Calu3 (cell line): ENCODE results near the gene GCA. TPM values are rescaled to one million over a fixed set of nuclear protein-coding genes. Genes with fewer than 3 reads are reported as not detected.

Experiments
- BruUV-seq: library from RNA; stranded (reverse); fragments of 400-500 nt; replicated peaks from 2 replicates; lab custom pipeline; 2021; lab: Mats Ljungman, UMichigan
- CTCF ChIA-PET: fragments of 300-600 bp; sonication (Branson Sonifier 250); formaldehyde crosslinking; loops from one replicate; lab custom pipeline; 2022; ENCODE audit warnings: antibody characterized with exemption; lab: Charles Lee
- DNase-seq: peaks from one replicate; pipeline ENCODE4 v3.0.0; 2022
- H3K27ac Mint-ChIP-seq: one replicate; pipeline ENCODE4 v1.8.0; 2022; ENCODE audit warnings: mixed read lengths; ENCODE audit not compliant: unreplicated experiment
- H3K27me3 Mint-ChIP-seq: one replicate; pipeline ENCODE4 v1.8.0; 2022; ENCODE audit warnings: mixed read lengths; ENCODE audit not compliant: unreplicated experiment
- H3K36me3 Mint-ChIP-seq: one replicate; pipeline ENCODE4 v1.8.0; 2022; ENCODE audit warnings: mild to moderate bottlenecking, moderate library complexity, mixed read lengths; ENCODE audit not compliant: insufficient read depth, unreplicated experiment
- H3K4me1 Mint-ChIP-seq: one replicate; pipeline ENCODE4 v1.8.0; 2022; ENCODE audit warnings: mild to moderate bottlenecking, low read depth, mixed read lengths; ENCODE audit not compliant: unreplicated experiment
- H3K4me3 Mint-ChIP-seq: one replicate; pipeline ENCODE4 v1.8.0; 2022; ENCODE audit warnings: mild to moderate bottlenecking, low read depth, moderate library complexity, mixed read lengths; ENCODE audit not compliant: unreplicated experiment
- H3K9me3 Mint-ChIP-seq: one replicate; pipeline ENCODE4 v1.8.0; 2022; ENCODE audit warnings: low read depth, mixed read lengths; ENCODE audit not compliant: unreplicated experiment
- CTCF ChIP-seq: fragments of 200-600 bp; IDR thresholded peaks from one replicate; pipeline ENCODE4 v1.8.0; 2022; ENCODE audit warnings: antibody characterized with exemption; ENCODE audit not compliant: unreplicated experiment
- intact Hi-C: fragments of 100-400 bp; cut with micrococcal nuclease; formaldehyde crosslinking; loops from one replicate; pipeline ENCODE4 v1.10.0; 2022; ENCODE audit not compliant: unreplicated experiment
- total RNA-seq: library from RNA; stranded (reverse); gene quantifications from 2 replicates; pipeline ENCODE4 v1.2.3, GENCODE V29; 2022

GCA gene
- total RNA-seq, 1 experiment from 2014 or later = 51.2 TPM

GRCh38 chr2:162328424-162329157 lies 15.3 kb upstream of the GCA start:
- no peak for DNase-seq
- Mint-ChIP-seq H3K36me3 (no peaks in the 10 kb centered on the region), H3K27ac (no peak overlapping the region), H3K4me3 (no peak overlapping the region), H3K9me3 (peaks cover 2% of the 10 kb centered on the region), H3K27me3 (no peaks in the 10 kb centered on the region), H3K4me1 (no peaks in the 10 kb centered on the region)
- TF ChIP-seq CTCF = no peak
- intact Hi-C loops = no loop called here
- CTCF ChIA-PET = interaction anchor here (1.0 kb wide), 1 partner anchor 10 kb away, joined by 3 read pairs; no protein-coding TSS in a partner anchor
- no TSS peak for BruUV-seq

GRCh38 chr2:162330881-162331280 lies 13.1 kb upstream of the GCA start:
- H3K4me1 Mint-ChIP-seq = no peaks in the 10 kb centered on the region
- H3K36me3 Mint-ChIP-seq = no peaks in the 10 kb centered on the region
- CTCF ChIA-PET = no interaction called here
- DNase-seq = no peak
- no peak overlapping the region for H3K27ac Mint-ChIP-seq
- no TSS peak for BruUV-seq
- H3K9me3 Mint-ChIP-seq = peaks cover 2% of the 10 kb centered on the region
- intact Hi-C loops = no loop called here
- no peak overlapping the region for H3K4me3 Mint-ChIP-seq
- H3K27me3 Mint-ChIP-seq = no peaks in the 10 kb centered on the region
- no peak for TF ChIP-seq CTCF

- Mint-ChIP-seq H3K4me1 (no peaks in the 10 kb centered on the region), H3K27ac (no peak overlapping the region), H3K9me3 (peaks cover under 1% of the 10 kb centered on the region), H3K4me3 (no peak overlapping the region), H3K27me3 (no peaks in the 10 kb centered on the region), H3K36me3 (no peaks in the 10 kb centered on the region)
- BruUV-seq = no TSS peak
- DNase-seq = peak; percentile 52
- intact Hi-C loops = no loop called here
- CTCF ChIA-PET = interaction anchor here (1.1 to 1.3 kb wide), 3 partner anchors 13 to 21 kb away, joined by 3 to 7 read pairs (median 3); partner anchors contain the start of gene IFIH1
- TF ChIP-seq CTCF = no peak
Measured at GRCh38 chr2:162333968-162334367, 10.0 kb upstream of the GCA start.

GRCh38 chr2:162337868-162338267 lies 6.1 kb upstream of the GCA start:
- CTCF ChIA-PET = no interaction called here
- no peaks in the 10 kb centered on the region for H3K4me1 Mint-ChIP-seq
- no TSS peak for BruUV-seq

More at GRCh38 chr2:162337868-162338267, 6.1 kb upstream of the GCA start:
- TF ChIP-seq CTCF = no peak
- no peak overlapping the region for H3K27ac Mint-ChIP-seq
- intact Hi-C loops = no loop called here
- no peaks in the 10 kb centered on the region for H3K36me3 Mint-ChIP-seq
- no peaks in the 10 kb centered on the region for H3K27me3 Mint-ChIP-seq
- no peak overlapping the region for H3K4me3 Mint-ChIP-seq
- no peaks in the 10 kb centered on the region for H3K9me3 Mint-ChIP-seq
- DNase-seq = no peak
